Smooth muscle cell (in vitro differentiated cells): Measurements from ENCODE around the gene RNF207. TPM values are rescaled to one million over a fixed set of nuclear protein-coding genes. Genes with fewer than 3 reads are reported as not detected.

Source experiments
- DNase-seq: peaks from one replicate; lab custom pipeline; 2025; ENCODE audit not compliant: unreplicated experiment; lab: John Stamatoyannopoulos, UW
- H2AFZ ChIP-seq: fragments of 200-600 bp; sonication (generic); 2 replicates; pipeline ENCODE4 v1.6.0; 2016; ENCODE audit warnings: antibody characterized with exemption, low read depth, mild to moderate bottlenecking
- H3F3A ChIP-seq: fragments of 200-600 bp; sonication (generic); 2 replicates; pipeline ENCODE4 v1.6.0; 2017; ENCODE audit warnings: antibody characterized with exemption, low read depth
- H3K27ac ChIP-seq: fragments of 200-600 bp; sonication (generic); 2 replicates; pipeline ENCODE4 v1.5.1; 2016; ENCODE audit warnings: low read depth, mild to moderate bottlenecking
- H3K27me3 ChIP-seq: fragments of 200-600 bp; sonication (generic); 2 replicates; pipeline ENCODE4 v1.6.1; 2016; ENCODE audit warnings: low read depth, mild to moderate bottlenecking
- H3K36me3 ChIP-seq: fragments of 200-600 bp; sonication (generic); 2 replicates; pipeline ENCODE4 v1.5.1; 2016; ENCODE audit warnings: low read depth
- H3K4me1 ChIP-seq: fragments of 200-600 bp; sonication (generic); 2 replicates; pipeline ENCODE4 v1.5.1; 2016; ENCODE audit warnings: low read depth
- H3K4me2 ChIP-seq: fragments of 200-600 bp; sonication (generic); 2 replicates; pipeline ENCODE4 v1.6.0; 2016; ENCODE audit warnings: mild to moderate bottlenecking
- H3K4me3 ChIP-seq: fragments of 200-600 bp; sonication (generic); 2 replicates; pipeline ENCODE4 v1.5.1; 2016; ENCODE audit warnings: mild to moderate bottlenecking
- H3K79me2 ChIP-seq: fragments of 200-600 bp; sonication (generic); 2 replicates; pipeline ENCODE4 v1.6.0; 2016; ENCODE audit warnings: low read depth, mild to moderate bottlenecking
- H3K9ac ChIP-seq: fragments of 200-600 bp; sonication (generic); 2 replicates; pipeline ENCODE4 v1.6.0; 2016; ENCODE audit warnings: low read depth
- H3K9me3 ChIP-seq: fragments of 200-600 bp; sonication (generic); replicated peaks from 2 replicates; pipeline ENCODE4 v1.5.1; 2016; ENCODE audit warnings: low read depth
- H4K20me1 ChIP-seq: fragments of 200-600 bp; sonication (generic); 2 replicates; pipeline ENCODE4 v1.6.0; 2016; ENCODE audit warnings: low read depth
- CTCF ChIP-seq: fragments of 200-600 bp; sonication (generic); IDR thresholded peaks from 2 replicates; pipeline ENCODE4 v1.5.1; 2017; ENCODE audit warnings: borderline replicate concordance, mild to moderate bottlenecking, antibody characterized with exemption; ENCODE audit not compliant: insufficient read depth, poor library complexity, severe bottlenecking
- WGBS: methylation state at CpG from one replicate; pipeline ENCODE4 v1.1.7; 2016; ENCODE audit warnings: low lambda C conversion rate; 5-methylcytosine and 5-hydroxymethylcytosine counted together
- polyA plus RNA-seq: library from polyadenylated mRNA; unstranded; fragments of >200 nt; fragmentation: Nextera tagmentation; extraction: Ambion mirVana; gene quantifications from 2 replicates; pipeline ENCODE4 v1.2.1, GENCODE V29; 2016
- total RNA-seq: library from RNA; depleted of rRNA; stranded (reverse); fragments of >200 nt; gene quantifications from 2 replicates; pipeline ENCODE4 v1.2.3, GENCODE V29; 2014

The RNF207 gene
- total and polyA plus RNA-seq, 2 experiments from 2014 or later: 1.8 to 2.0 TPM

- Histone ChIP-seq H3K4me2 (no peak overlapping the region), H3K27ac (no peak overlapping the region), H3K9me3 (no peaks in the 10 kb centered on the region), H3K4me1 (peaks cover 20% of the 10 kb centered on the region), H3F3A (no peaks in the 10 kb centered on the region), H3K4me3 (peak overlapping the region; percentile 63), H4K20me1 (no peaks in the 10 kb centered on the region), H3K79me2 (no peaks in the 10 kb centered on the region), H3K27me3 (peaks cover 3% of the 10 kb centered on the region), H3K36me3 (no peaks in the 10 kb centered on the region), H2AFZ (no peak overlapping the region), H3K9ac (no peak overlapping the region)
- no peak for TF ChIP-seq CTCF
- 94% methylated on average over 19 of the region's 19 CpGs for WGBS
- no peak for DNase-seq
These were observed 1.4 kb downstream of the RNF207 start for GRCh38 chr1:6207075-6207885.

GRCh38 chr1:6207921-6208320, 2.0 kb downstream of the RNF207 start:
- Histone ChIP-seq H4K20me1 (no peaks in the 10 kb centered on the region), H3K36me3 (no peaks in the 10 kb centered on the region), H2AFZ (no peak overlapping the region), H3K4me3 (no peak overlapping the region), H3K27me3 (peaks cover 3% of the 10 kb centered on the region), H3K9me3 (no peaks in the 10 kb centered on the region), H3F3A (no peaks in the 10 kb centered on the region), H3K4me2 (no peak overlapping the region), H3K79me2 (no peaks in the 10 kb centered on the region), H3K4me1 (peaks cover 20% of the 10 kb centered on the region), H3K27ac (no peak overlapping the region), H3K9ac (no peak overlapping the region)
- no peak for DNase-seq
- 88% methylated on average over 10 of the region's 10 CpGs for WGBS
- no peak for TF ChIP-seq CTCF

GRCh38 chr1:6208723-6209660, 3.1 kb downstream of the RNF207 start:
- Histone ChIP-seq H3K9ac (no peak overlapping the region), H3F3A (no peaks in the 10 kb centered on the region), H4K20me1 (no peaks in the 10 kb centered on the region), H3K79me2 (no peaks in the 10 kb centered on the region), H3K27me3 (peaks cover 3% of the 10 kb centered on the region), H3K36me3 (no peaks in the 10 kb centered on the region), H3K4me2 (peak overlapping the region; percentile 94), H3K4me1 (peaks cover 20% of the 10 kb centered on the region), H3K9me3 (no peaks in the 10 kb centered on the region), H3K4me3 (peak overlapping the region; percentile 54), H2AFZ (peak overlapping the region; percentile 81), H3K27ac (no peak overlapping the region)
- WGBS: 4% methylated on average over 79 of the region's 99 CpGs
- no peak for DNase-seq
- peak; percentile 41 for TF ChIP-seq CTCF
